CD14-positive monocyte (primary cell): ENCODE results near the gene GSTM2. TPM values are rescaled to one million over a fixed set of nuclear protein-coding genes. Genes with fewer than 3 reads are reported as not detected.

ENCODE experiments used
- DNase-seq, 3 donors: peaks; one replicate each; pipeline ENCODE4 v3.0.0-alpha.2; 2011 to 2022
- H2AFZ ChIP-seq: 2 replicates; pipeline ENCODE4 v1.6.0; 2012; ENCODE audit warnings: mild to moderate bottlenecking, low read depth, low read length, inconsistent platforms; ENCODE audit not compliant: insufficient read depth, poor library complexity, severe bottlenecking
- H3K27ac ChIP-seq, 2 donors: 1 replicate in 1 of 2; 2 replicates in 1 of 2; pipeline ENCODE4 v1.5.1; 2012 to 2013; ENCODE audit warnings: low read length in 2 of 2, control low read depth in 1 of 2, inconsistent platforms in 1 of 2, low read depth in 1 of 2, mild to moderate bottlenecking in 1 of 2
- H3K27me3 ChIP-seq, 2 donors: one replicate each; pipeline versions ENCODE4 v1.6.0 to v1.6.1; 2011 to 2013; ENCODE audit warnings: low read length in 2 of 2; ENCODE audit not compliant: control insufficient read depth in 2 of 2, insufficient read depth in 2 of 2
- H3K36me3 ChIP-seq, 2 donors: replicated peaks in 1 of 2; 1 replicate in 1 of 2; 2 replicates in 1 of 2; pipeline versions ENCODE4 v1.5.1 to v1.6.1; 2012 to 2013; ENCODE audit warnings: low read length in 2 of 2, control low read depth in 1 of 2, inconsistent platforms in 1 of 2, mild to moderate bottlenecking in 1 of 2; ENCODE audit not compliant: insufficient read depth in 2 of 2, control insufficient read depth in 1 of 2
- H3K4me1 ChIP-seq, 2 donors: 1 replicate in 1 of 2; 2 replicates in 1 of 2; pipeline versions ENCODE4 v1.5.1 to v1.6.1; 2012 to 2013; ENCODE audit warnings: low read length in 2 of 2, control low read depth in 1 of 2, inconsistent platforms in 1 of 2, mild to moderate bottlenecking in 1 of 2, moderate library complexity in 1 of 2; ENCODE audit not compliant: insufficient read depth in 2 of 2, control insufficient read depth in 1 of 2
- H3K4me2 ChIP-seq: replicated peaks from 2 replicates; pipeline ENCODE3; 2012; ENCODE audit warnings: low read length, moderate library complexity, mild to moderate bottlenecking; ENCODE audit not compliant: poor library complexity, severe bottlenecking; ENCODE audit errors: extremely low read depth
- H3K4me3 ChIP-seq, 3 experiments: fragments of 200-600 bp in 1 of 3; sonication (generic) in 1 of 3; replicated peaks in 1 of 3; 1 replicate in 2 of 3; 2 replicates in 1 of 3; pipeline ENCODE4 v1.5.1; 2011 to 2013; ENCODE audit warnings: low read length in 3 of 3, mild to moderate bottlenecking in 3 of 3, control low read depth in 2 of 3, low read depth in 2 of 3, inconsistent platforms in 1 of 3, moderate library complexity in 1 of 3
- H3K79me2 ChIP-seq: 2 replicates; pipeline ENCODE4 v1.6.0; 2012; ENCODE audit warnings: mild to moderate bottlenecking, control low read depth, inconsistent platforms, low read length, moderate library complexity; ENCODE audit not compliant: insufficient read depth
- H3K9ac ChIP-seq: 2 replicates; pipeline ENCODE4 v1.6.0; 2017; ENCODE audit warnings: low read length, mild to moderate bottlenecking; ENCODE audit not compliant: insufficient read depth, poor library complexity, severe bottlenecking
- H3K9me3 ChIP-seq, 2 donors: replicated peaks in 1 of 2; 1 replicate in 1 of 2; 2 replicates in 1 of 2; pipeline versions ENCODE4 v1.5.1 to v1.6.1; 2012 to 2013; ENCODE audit warnings: low read length in 2 of 2, control low read depth in 1 of 2; ENCODE audit not compliant: control insufficient read depth in 1 of 2, insufficient read depth in 1 of 2
- H4K20me1 ChIP-seq: 2 replicates; pipeline ENCODE4 v1.6.0; 2012; ENCODE audit warnings: mild to moderate bottlenecking, low read length, control low read depth, moderate library complexity; ENCODE audit not compliant: insufficient read depth
- H3K27ac Mint-ChIP-seq, 7 donors: one replicate each; pipeline ENCODE4 v1.8.0; 2020; ENCODE audit warnings: mild to moderate bottlenecking in 7 of 7, mixed read lengths in 7 of 7, moderate library complexity in 6 of 7, inconsistent platforms in 2 of 7
- H3K27me3 Mint-ChIP-seq, 3 donors: one replicate each; pipeline ENCODE4 v1.8.0; 2021 to 2022; ENCODE audit warnings: low read depth in 3 of 3, mild to moderate bottlenecking in 3 of 3, mixed read lengths in 3 of 3, moderate library complexity in 3 of 3, inconsistent platforms in 1 of 3
- H3K36me3 Mint-ChIP-seq, 2 donors: one replicate each; pipeline ENCODE4 v1.8.0; 2020; ENCODE audit warnings: mixed read lengths in 2 of 2, inconsistent platforms in 1 of 2, mild to moderate bottlenecking in 1 of 2
- H3K4me1 Mint-ChIP-seq: one replicate; pipeline ENCODE4 v1.8.0; 2020; ENCODE audit warnings: mild to moderate bottlenecking, mixed read lengths
- H3K4me3 Mint-ChIP-seq, 2 donors: one replicate each; pipeline ENCODE4 v1.8.0; 2020; ENCODE audit warnings: mild to moderate bottlenecking in 2 of 2, mixed read lengths in 2 of 2, moderate library complexity in 1 of 2
- H3K9me3 Mint-ChIP-seq, 7 donors: one replicate each; pipeline ENCODE4 v1.8.0; 2020 to 2022; ENCODE audit warnings: mixed read lengths in 7 of 7, mild to moderate bottlenecking in 6 of 7, moderate library complexity in 6 of 7, inconsistent platforms in 2 of 7
- WGBS: methylation state at CpG from one replicate; pipeline ENCODE4 v1.1.5; 2013; ENCODE audit warnings: missing lambda C conversion rate; ENCODE audit not compliant: insufficient coverage; 5-methylcytosine and 5-hydroxymethylcytosine counted together
- intact Hi-C, 2 donors: fragments of 100-400 bp; cut with micrococcal nuclease; formaldehyde crosslinking; loops; one replicate each; pipeline versions ENCODE4 v1.15.0 to v1.15.1; 2023
- polyA plus RNA-seq, 3 donors: library from polyadenylated mRNA; depleted of rRNA in 1 of 3; unstranded in 2 of 3; stranded (reverse) in 1 of 3; fragments of 300-500 nt in 2 of 3; fragments of >200 nt in 1 of 3; fragmentation: Illumina TruSeq in 2 of 3; gene quantifications; 1 replicate in 2 of 3; 2 replicates in 1 of 3; pipeline ENCODE4 v1.2.3, GENCODE V29; 2012 to 2021
- TF ChIP-seq, protein P1 (sequence below): fragments of 200-600 bp; IDR thresholded peaks from one replicate; pipeline ENCODE4 v1.8.0; 2022; ENCODE audit warnings: antibody characterized with exemption, mild to moderate bottlenecking

The GSTM2 gene
- polyA plus RNA-seq, 3 donors: 1.5 to 12.0 (median 6.3) TPM

DNA sequence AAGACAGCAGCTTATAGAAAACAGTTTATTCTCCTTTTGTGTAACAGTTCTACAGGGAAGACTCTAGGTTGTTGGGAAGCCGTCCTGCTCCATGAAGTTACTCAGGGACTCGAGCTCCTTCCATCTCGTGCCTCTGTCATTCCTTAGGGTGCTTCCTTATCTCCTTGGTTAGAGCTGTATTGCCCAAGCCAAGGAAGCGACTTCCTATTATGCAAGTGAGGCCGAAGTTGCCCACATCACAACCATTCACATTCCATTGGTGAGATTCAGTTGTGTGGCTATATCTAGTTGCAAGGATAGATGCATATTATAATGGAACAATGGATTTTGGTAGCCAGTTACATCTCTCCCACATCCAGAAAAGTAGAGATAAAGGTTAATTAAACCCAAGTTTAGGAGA lies 53.2 kb downstream of the GSTM2 start:
- intact Hi-C loops: no loop called here
- Histone ChIP-seq H2AFZ (no peak overlapping the region), H3K9ac (no peak overlapping the region), H3K27ac (no peak overlapping the region), H3K4me2 (no peak overlapping the region), H3K4me3 (no peak overlapping the region), H4K20me1 (no peaks in the 10 kb centered on the region), H3K36me3 (no peaks in the 10 kb centered on the region), H3K4me1 (no peaks in the 10 kb centered on the region), H3K9me3 (no peaks in the 10 kb centered on the region), H3K79me2 (no peaks in the 10 kb centered on the region), H3K27me3 (no peaks in the 10 kb centered on the region)
- peaks cover 0 to 3% (median 2%) of the 10 kb centered on the region in 3 donors for H3K27me3 Mint-ChIP-seq
- TF ChIP-seq, protein P1, sequence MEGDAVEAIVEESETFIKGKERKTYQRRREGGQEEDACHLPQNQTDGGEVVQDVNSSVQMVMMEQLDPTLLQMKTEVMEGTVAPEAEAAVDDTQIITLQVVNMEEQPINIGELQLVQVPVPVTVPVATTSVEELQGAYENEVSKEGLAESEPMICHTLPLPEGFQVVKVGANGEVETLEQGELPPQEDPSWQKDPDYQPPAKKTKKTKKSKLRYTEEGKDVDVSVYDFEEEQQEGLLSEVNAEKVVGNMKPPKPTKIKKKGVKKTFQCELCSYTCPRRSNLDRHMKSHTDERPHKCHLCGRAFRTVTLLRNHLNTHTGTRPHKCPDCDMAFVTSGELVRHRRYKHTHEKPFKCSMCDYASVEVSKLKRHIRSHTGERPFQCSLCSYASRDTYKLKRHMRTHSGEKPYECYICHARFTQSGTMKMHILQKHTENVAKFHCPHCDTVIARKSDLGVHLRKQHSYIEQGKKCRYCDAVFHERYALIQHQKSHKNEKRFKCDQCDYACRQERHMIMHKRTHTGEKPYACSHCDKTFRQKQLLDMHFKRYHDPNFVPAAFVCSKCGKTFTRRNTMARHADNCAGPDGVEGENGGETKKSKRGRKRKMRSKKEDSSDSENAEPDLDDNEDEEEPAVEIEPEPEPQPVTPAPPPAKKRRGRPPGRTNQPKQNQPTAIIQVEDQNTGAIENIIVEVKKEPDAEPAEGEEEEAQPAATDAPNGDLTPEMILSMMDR: no peak
- 56% methylated on average over 3 of the region's 5 CpGs for WGBS
- H3K9me3 Mint-ChIP-seq: peaks cover 0 to 5% (median 0%) of the 10 kb centered on the region in 7 donors
- H3K27ac Mint-ChIP-seq: peak overlapping the region in 1 of 7 donors; percentile 11
- H3K4me1 Mint-ChIP-seq: peaks cover 7% of the 10 kb centered on the region
- DNase-seq: peak in 1 of 3 donors; percentile 9
- H3K4me3 Mint-ChIP-seq: no peak overlapping the region
- no peaks in the 10 kb centered on the region for H3K36me3 Mint-ChIP-seq

DNA sequence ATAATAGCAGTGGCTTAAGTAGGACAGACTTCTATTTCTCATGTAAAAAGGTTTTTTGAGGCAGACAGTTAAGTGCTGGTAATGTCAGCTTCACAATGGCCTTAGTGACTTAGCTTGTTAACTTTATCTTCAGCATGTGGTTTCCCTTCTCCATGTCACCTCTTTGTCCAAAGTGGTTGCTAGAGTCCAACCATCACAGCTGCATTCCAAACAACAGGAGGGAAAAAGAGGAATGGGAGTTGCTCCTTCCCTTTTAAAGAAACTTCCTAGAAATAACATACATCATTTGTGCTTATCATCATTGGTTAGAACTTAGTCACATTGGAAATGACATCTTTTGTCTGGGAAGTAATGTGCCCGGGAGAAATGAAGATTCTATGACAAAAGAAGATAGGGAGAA lies 54.1 kb downstream of the GSTM2 start:
- Mint-ChIP-seq H3K27ac (no peak overlapping the region), H3K36me3 (no peaks in the 10 kb centered on the region), H3K9me3 (peaks cover 0 to 5% (median 0%) of the 10 kb centered on the region in 7 donors), H3K4me3 (no peak overlapping the region), H3K27me3 (peaks cover 0 to 4% (median 2%) of the 10 kb centered on the region in 3 donors), H3K4me1 (peaks cover 7% of the 10 kb centered on the region)
- Histone ChIP-seq H2AFZ (no peak overlapping the region), H3K4me2 (no peak overlapping the region), H3K9ac (no peak overlapping the region), H3K4me3 (no peak overlapping the region), H3K9me3 (no peaks in the 10 kb centered on the region), H3K27ac (no peak overlapping the region), H3K27me3 (no peaks in the 10 kb centered on the region), H3K4me1 (no peaks in the 10 kb centered on the region), H3K79me2 (no peaks in the 10 kb centered on the region), H4K20me1 (no peaks in the 10 kb centered on the region), H3K36me3 (no peaks in the 10 kb centered on the region)
- WGBS: no CpG with 5 or more reads among the region's 1 CpG
- no peak for DNase-seq
- intact Hi-C loops: no loop called here
- TF ChIP-seq, protein P1: no peak
